Fibroblast of lung (primary cell): ENCODE data around the gene SNX4.

Experiments used
- CTCF ChIP-seq, 2 donors: IDR thresholded peaks in 1 of 2; conservative IDR thresholded peaks in 1 of 2; 1 replicate in 1 of 2; 2 replicates in 1 of 2; pipeline ENCODE4 v1.5.1; 2011 to 2012; ENCODE audit warnings: low read length in 2 of 2, control low read depth in 1 of 2, inconsistent platforms in 1 of 2, low read depth in 1 of 2, mild to moderate bottlenecking in 1 of 2
- EZH2 ChIP-seq: IDR thresholded peaks from 2 replicates; pipeline ENCODE4 v1.5.1; 2012; ENCODE audit warnings: low read length, control low read depth, mild to moderate bottlenecking; ENCODE audit errors: missing control alignments

GRCh38 chr3:125433611-125434041 lies 86.4 kb downstream of the SNX4 start:
- no peak for TF ChIP-seq EZH2
- no peak for TF ChIP-seq CTCF (conservative IDR thresholded peaks at IDR 0.05 in 1 of 2, IDR thresholded peaks at IDR 0.05 in 1 of 2; ENCODE audit: low read depth in 1 of 2, low read length in 2 of 2)
